Measurements from ENCODE around the gene PHB1.

Gene PHB1

DNA sequence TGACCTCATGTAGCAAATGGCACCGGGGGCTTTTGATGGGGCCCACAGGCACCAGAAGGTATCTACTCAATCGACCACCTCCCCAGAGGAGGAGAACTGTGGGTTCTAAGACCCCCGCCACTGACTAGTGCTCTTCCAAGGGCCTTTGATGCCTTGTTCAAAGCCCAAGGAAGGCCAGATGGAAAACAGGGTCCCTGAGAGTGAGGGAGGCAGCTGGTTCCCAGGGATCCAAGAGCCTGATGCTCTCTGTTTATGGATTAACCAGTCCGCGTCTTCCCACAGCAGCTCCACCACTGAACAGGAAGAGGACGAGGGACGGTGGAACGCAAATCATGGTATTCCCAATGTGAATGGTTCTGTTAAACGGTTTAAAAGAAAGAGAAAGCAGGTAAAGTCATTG is 7.6 kb downstream of the PHB1 start:
- DNase-seq: no peak
- intact Hi-C loops (cut with DNase I; ENCODE audit: low total_unique reads): no loop called here
- no peak for TF ChIP-seq CTCF (IDR thresholded peaks at IDR 0.05)
- Histone ChIP-seq H3K9me3 (no peaks in the 10 kb centered on the region), H3K4me1 (peaks cover 0 to 8% (median 0%) of the 10 kb centered on the region in 4 donors), H3K27me3 (no peaks in the 10 kb centered on the region), H3K4me3 (no peak overlapping the region), H3K36me3 (peaks cover 72 to 98% (median 83%) of the 10 kb centered on the region in 3 donors), H3K27ac (no peak overlapping the region)

DNA sequence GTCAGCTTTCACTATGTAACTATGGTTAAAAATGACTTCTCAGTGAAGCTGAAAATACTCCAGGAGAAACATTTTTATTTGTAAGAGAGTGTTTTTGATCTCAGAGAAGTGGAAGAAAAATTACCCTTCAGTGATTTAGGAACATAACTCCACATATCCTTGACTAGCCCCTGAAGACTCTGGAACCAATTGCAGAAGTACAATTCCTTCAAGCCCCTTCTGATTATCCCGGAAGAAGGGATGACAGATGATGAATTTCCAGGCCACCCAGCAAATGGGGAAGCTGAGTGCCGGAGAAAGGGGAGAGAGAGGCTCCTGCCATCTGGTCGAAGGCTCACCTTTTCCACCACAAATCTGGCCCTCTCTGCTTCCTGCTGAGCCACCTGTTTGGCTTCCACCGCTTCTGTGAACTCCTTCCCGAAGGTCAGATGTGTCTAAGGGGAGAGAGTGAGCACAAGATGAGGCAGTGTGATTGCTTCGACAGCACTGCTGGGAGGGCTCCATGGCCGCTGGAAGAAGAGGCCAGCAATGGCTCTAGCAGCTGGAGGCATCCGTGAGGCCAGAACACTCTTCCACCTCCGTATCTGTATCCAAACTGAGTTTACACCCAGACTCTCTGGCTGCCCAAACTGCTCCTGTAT is 8.1 kb downstream of the PHB1 start:
- Histone ChIP-seq H3K4me3 (no peak overlapping the region), H3K27ac (no peak overlapping the region), H3K36me3 (peaks cover 66 to 92% (median 78%) of the 10 kb centered on the region in 3 donors), H3K9me3 (no peaks in the 10 kb centered on the region), H3K4me1 (peaks cover 0 to 10% (median 0%) of the 10 kb centered on the region in 4 donors), H3K27me3 (no peaks in the 10 kb centered on the region)
- no peak for DNase-seq
- intact Hi-C loops (cut with DNase I; ENCODE audit: low total_unique reads): no loop called here
- no peak for TF ChIP-seq CTCF (IDR thresholded peaks at IDR 0.05)

DNA sequence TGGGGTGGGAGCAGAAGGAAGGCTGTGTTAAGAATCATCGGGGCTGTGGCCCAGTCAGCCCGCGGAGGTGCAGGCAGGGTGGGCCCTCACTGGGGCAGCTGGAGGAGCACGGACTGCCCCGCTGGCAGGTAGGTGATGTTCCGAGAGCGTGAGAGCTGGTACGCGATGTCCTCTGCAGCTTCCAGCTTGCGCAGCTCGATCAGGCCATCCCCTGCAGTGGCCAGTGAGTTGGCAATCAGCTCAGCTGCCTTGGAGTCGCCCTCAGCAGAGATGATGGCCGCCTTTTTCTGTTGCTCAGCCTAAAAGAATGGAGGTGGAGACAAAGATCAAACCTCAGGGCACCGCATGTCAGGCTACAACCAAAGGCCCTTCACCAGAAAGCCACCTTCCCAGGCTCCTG is 9.8 kb downstream of the PHB1 start:
- no peak overlapping the region for H3K27ac ChIP-seq
- H3K27me3 ChIP-seq: no peaks in the 10 kb centered on the region
- intact Hi-C loops (cut with DNase I; ENCODE audit: low total_unique reads): no loop called here
- H3K4me1 ChIP-seq: peaks cover 0 to 10% (median 0%) of the 10 kb centered on the region in 4 donors
- no peak for DNase-seq
- H3K9me3 ChIP-seq: no peaks in the 10 kb centered on the region
- no peak for TF ChIP-seq CTCF (IDR thresholded peaks at IDR 0.05)
- H3K36me3 ChIP-seq: peaks cover 50 to 76% (median 62%) of the 10 kb centered on the region in 3 donors
- H3K4me3 ChIP-seq: no peak overlapping the region

DNA sequence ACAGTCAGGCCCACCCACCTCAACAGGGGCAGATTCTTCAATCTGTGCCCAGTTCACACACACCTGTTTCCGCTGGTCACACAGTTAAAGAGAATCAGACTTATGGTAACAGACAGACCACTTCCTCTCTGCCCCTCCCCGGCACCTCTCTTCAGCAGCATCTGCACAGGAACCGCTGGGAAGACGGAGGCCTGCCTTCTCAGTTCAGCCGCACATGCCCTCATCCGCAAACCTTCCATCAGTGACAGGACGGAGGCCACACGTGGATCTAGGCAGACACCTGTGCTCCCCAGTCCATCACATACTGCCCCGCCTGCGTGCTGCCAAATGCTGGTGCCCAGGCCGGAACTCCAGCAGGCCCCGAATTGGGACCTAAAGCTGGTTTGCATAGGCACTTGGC is 10.3 kb downstream of the PHB1 start:
- Histone ChIP-seq H3K4me1 (peaks cover 0 to 10% (median 0%) of the 10 kb centered on the region in 4 donors), H3K4me3 (no peak overlapping the region), H3K9me3 (no peaks in the 10 kb centered on the region), H3K36me3 (peaks cover 44 to 71% (median 57%) of the 10 kb centered on the region in 3 donors), H3K27ac (no peak overlapping the region), H3K27me3 (no peaks in the 10 kb centered on the region)
- no peak for TF ChIP-seq CTCF (IDR thresholded peaks at IDR 0.05)
- intact Hi-C loops (cut with DNase I; ENCODE audit: low total_unique reads): no loop called here
- no peak for DNase-seq

DNA sequence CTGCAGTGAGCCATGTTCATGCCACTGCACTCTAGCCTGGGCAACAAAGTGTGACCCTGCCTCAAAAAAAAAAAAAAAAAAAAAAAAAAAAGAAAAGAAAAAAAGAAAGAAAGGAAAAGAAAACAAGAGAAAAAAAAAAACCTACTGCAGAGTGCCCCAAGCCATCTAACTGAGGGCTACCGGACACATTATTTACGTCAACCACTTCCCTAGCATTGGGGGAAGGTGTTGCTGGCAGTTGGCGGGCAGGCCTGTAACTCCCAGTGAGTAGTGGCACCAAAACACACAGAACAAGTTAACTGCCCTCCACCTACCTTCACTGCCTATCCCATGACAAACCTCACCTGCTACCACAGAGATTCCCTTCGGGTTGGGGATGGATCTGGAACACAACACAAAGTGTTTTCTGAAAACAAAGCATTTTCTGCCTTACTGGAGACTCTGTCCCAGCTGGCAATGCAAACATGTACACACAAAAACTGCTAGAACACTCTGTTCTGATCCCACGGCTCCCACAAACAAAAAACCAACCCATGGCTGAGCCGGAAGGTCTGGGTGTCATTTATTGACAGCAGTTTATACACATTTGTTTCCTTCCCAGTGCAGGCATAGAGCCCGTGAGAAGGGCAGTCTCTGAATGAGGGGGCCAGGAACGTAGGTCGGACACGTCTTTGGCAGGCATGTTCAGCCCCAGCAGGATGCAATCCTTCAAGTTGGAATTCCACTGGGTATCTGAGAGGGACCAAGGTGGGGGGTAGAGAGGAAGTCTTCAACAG is 11.0 kb downstream of the PHB1 start:
- peaks cover 0 to 10% (median 0%) of the 10 kb centered on the region in 4 donors for H3K4me1 ChIP-seq
- intact Hi-C loops (cut with DNase I; ENCODE audit: low total_unique reads): no loop called here
- H3K27ac ChIP-seq: no peak overlapping the region
- H3K4me3 ChIP-seq: no peak overlapping the region
- no peak for TF ChIP-seq CTCF (IDR thresholded peaks at IDR 0.05)
- peaks cover 38 to 64% (median 50%) of the 10 kb centered on the region in 3 donors for H3K36me3 ChIP-seq
- no peaks in the 10 kb centered on the region for H3K27me3 ChIP-seq
- DNase-seq: no peak
- H3K9me3 ChIP-seq: no peaks in the 10 kb centered on the region
